HG03095 (cell line): ENCODE data around the gene ZNF644.

Experiments
- ATAC-seq: cut with Tn5 transposase; IDR thresholded peaks from one replicate; pipeline ENCODE4 v1.9.1; 2021; ENCODE audit warnings: moderate library complexity; ENCODE audit not compliant: unreplicated experiment

Gene ZNF644

DNA sequence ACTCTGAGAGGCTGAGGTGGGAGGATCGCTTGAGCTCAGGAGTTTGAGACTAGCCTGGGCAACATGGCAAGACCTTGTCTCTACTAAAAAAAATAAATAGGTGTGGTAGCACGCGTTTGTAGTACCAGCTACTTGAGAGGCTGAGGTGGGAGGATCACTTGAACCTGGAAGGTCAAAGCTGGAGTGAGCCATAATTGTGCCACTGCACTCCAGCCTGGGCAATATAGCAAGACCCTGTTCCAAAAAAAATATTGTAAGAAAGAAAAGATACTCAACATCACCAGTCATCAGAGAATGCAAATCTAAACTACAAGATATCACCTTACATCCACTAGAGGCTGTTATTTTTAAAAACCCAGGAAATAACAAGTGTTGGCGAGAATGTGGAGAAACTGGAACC is 32.5 kb downstream of the ZNF644 start:
- ATAC-seq: no peak

- ATAC-seq: no peak
Measured at GRCh38 chr1:90987841-90988240, 34.0 kb downstream of the ZNF644 start.

GRCh38 chr1:90986953-90987352 is 34.9 kb downstream of the ZNF644 start:
- ATAC-seq: no peak

DNA sequence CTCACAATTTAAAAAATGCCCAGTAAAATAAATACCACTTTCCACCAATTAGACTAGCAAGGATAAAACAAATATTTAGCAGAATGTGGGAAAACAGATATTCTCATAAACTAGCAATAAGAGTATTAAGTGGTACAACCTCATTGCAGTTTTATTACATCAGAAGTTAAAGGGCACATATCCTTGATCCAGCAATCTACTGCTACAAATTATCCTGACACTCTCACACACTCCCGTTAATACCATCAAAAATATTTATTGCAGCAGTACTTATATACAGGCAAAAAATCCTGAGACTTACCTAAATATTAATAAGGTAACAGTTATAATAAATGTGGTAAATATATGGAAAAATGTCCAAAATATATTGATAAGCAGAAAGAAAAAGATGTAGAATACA is 44.3 kb downstream of the ZNF644 start:
- no peak for ATAC-seq

DNA sequence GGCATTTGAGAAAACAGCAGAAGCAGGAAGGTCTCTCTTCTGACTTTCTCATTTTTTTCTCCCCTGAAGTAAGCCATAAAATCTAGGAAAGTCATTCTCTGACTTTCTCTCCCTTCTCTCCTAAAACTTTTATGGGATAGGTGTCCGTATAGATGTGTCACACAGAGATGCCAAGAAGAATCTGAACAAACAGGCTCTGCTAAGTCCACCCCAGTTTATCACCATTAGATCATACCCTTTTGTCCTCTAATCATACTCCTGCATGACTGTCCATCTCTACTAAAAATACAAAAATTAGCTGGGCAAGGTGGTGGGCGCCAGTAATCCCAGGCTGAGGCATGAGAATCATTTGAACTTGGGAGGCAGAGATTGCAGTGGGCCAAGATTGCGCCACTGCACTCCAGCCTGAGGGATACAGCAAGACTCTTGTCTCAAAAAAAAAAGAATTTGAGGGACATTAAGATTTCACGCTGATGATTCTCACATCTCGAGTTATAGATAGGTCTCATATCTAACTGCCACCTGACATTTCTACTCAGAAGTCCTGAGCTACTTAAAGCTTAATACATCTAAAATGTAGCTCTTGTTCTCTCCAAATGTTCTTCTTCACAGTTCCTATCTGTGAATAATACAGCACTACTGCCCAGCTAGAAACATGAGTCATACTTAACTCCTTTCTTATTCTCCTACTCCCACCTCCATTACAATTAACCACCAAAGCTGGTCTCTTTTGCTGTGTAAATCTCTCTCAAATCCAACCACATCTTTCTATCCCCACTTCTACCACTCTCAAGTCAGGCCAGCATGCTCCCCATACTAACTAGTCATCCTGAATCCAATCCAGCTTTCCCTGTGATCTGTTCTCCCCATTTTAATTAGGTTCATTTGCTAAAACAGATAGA is 47.7 kb downstream of the ZNF644 start:
- ATAC-seq: no peak

DNA sequence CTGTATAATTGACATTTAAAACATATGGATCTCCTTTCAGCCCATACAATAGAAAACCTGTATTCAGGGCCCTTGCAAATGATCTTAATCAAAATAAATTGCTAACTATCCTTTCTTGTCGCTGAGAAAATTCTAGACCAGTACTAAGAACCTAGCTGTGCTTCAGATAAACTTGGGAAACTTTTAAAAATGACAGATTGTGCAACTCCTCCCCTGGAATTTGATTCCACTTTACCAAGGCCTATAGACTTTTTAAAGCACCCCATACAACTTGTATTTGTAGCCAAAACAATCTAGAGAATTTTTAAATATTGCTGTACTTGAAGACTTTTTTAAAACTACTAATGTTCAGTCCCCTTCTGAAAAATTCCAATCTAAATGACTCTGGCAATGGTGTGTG is 51.6 kb downstream of the ZNF644 start:
- ATAC-seq: no peak

DNA sequence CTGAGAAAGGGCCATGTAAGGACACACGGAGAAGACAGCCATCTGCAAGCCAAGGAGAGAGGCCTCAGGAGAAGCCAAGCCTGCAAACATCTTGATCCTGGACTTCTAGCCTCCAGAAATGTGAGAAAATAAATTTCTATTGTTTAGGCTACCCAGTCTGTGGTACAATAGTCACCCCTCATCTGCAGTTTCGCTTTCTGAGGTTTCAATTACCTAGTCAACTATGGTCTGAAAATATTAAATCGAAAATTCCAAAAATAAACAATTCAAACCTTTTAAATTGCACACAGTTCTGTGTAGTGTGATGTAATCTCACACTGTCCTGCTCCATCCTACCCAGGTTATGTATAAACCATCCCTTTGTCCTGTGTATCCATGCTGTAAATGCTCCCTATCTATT is 52.6 kb downstream of the ZNF644 start:
- no peak for ATAC-seq

DNA sequence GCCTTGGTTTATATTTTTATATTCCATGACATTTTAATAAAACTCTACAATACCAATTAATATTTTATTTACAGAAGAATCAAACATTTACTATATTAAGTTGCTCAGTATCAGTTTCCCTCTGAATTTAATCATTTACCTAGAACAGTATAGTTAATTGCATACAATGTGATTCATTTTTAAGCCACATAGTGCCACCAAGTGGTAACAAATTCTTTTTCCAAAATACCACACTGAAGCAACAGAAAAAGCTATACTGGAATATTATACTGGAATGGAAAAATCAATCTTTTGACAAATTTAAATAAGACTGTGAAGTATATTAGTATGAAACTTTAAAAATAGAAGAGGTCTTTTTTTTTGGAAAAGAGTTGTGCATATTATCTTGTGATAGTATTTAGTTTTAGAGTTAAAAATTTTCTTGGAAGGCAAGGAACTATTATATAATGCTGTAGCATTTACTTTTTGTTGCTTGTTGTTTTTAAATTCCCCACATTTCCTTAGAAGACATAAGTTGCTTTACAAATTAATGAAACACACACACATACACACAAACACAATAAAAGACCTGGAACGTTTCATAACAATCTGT is 57.3 kb downstream of the ZNF644 start:
- ATAC-seq: no peak

DNA sequence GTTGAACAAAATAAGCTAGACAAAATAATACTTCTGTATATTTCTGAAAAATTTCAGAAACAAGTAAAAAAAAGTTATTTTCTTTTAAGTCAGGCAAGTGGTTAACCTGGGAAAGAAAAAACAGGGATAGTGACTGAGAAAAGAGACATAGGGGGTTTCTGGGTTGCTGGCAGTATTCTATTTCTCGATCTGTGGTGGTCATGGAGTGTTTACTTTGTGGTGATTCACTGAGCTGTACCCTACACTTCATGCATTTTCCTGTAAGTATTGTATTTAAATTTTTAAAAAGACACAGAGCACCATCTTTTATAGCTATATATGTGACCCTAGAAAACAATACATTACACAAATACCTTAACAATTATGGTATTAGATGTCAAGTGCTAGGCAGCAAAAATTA is 58.2 kb downstream of the ZNF644 start:
- ATAC-seq: no peak

GRCh38 chr1:90963236-90963635 is 58.6 kb downstream of the ZNF644 start:
- ATAC-seq: no peak

- ATAC-seq: no peak
Measured at GRCh38 chr1:90959352-90960206, 62.3 kb downstream of the ZNF644 start.

- ATAC-seq: no peak
Measured at GRCh38 chr1:90957497-90957896, 64.3 kb downstream of the ZNF644 start.

- ATAC-seq: no peak
Measured at GRCh38 chr1:90955769-90956168, 66.1 kb downstream of the ZNF644 start.

- no peak for ATAC-seq
Measured at GRCh38 chr1:90952906-90953305, 68.9 kb downstream of the ZNF644 start.

DNA sequence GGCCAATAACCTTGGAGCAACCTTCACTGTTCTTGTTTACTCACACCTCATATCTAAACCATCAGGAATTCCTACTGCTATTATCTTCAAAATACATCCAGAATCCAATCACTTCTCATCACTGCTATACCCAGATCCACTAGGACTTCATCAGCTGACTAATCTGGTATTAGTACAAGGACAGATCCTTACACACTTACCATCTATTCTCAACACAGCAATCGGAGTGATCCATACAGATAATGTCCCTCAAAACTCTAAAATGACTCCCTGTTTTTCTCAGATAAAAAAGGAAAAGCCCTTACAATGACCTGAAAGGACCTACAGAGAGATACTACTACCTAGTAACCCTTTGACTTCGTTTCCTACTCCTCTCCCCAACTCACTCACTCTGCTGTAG is 70.8 kb downstream of the ZNF644 start:
- no peak for ATAC-seq

DNA sequence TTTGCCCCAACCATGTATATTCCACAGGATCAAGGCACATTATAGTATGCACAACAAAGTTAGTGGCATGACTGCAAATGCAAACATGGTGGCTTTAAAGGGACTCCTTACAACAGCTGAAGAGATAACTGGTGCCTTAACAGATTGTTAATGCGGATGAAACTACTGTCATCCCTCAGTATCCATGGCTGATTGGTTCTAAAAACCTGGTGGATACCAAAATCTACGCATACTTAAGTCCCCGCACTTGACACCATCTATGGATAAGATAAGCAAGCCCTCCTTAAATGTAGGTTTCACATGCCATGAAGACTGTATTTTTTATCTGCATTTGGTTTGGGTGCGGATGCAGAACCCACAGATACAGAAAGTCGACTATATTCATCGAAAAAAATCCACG is 73.5 kb downstream of the ZNF644 start:
- ATAC-seq: no peak

GRCh38 chr1:90946630-90947029 is 75.2 kb downstream of the ZNF644 start:
- no peak for ATAC-seq

DNA sequence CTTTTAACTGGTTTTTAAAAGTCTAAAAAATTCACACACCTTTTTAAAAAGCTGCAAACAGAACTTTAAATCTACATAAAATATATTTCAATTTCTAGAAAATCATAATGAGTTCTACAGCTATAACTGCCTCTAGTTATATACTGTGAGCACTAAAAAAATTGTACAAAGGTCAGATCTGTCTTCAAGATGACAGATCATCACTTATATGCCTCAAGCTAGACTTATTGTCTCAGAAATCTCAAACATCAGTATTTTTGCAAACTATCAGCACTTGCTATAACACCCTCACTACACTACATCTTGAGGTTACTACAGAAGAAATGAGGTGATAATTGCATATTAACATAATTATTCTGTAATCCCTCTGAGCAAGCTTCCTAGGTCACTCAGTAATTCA is 76.5 kb downstream of the ZNF644 start:
- no peak for ATAC-seq

DNA sequence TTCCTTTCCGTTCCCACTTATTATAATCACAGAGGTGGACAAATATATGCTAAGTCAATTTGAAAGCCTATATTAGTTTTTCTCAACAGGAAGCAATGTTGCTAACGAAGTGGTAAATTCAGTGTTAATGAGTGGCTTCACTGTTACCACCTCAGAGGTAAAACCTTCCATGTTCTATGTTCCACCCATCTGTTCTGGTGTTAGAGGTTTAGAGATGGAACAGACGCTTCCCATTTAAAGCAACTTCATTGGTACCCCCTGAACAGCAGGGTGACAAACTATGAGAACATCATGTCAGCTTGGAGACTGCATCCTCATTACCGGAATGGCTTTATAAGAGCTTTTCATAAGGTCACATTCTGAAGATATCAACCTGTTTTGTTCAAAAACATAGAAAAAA is 77.9 kb downstream of the ZNF644 start:
- ATAC-seq: no peak

- ATAC-seq: no peak
Measured at GRCh38 chr1:90940746-90941145, 81.1 kb downstream of the ZNF644 start.

GRCh38 chr1:90936731-90937130 is 85.1 kb downstream of the ZNF644 start:
- no peak for ATAC-seq

DNA sequence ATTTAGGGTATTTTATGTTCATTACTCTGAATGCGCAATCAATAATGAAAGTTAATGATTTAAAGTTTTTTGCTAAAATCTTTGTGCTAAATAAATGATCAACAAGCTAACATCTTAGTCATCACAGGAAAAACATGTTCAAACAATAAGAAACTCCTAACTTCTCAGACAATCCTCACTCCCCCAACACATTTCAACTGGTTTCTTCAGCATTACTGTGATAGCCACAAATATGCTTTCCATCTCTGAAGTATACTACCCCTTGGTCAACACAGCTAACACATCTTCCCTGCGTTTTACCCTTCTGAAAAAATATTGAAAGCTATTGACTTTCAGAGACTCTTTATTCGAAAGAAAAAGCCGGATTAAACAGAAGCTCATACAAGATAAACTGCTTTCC is 85.8 kb downstream of the ZNF644 start:
- no peak for ATAC-seq
